ENCODE results near the gene LILRA6.
"Not testable (repeated sequence)": the region's sequence is repeated elsewhere in the genome, so short reads cannot be mapped to it uniquely, and the experiment has no call there.

LILRA6 gene

GRCh38 chr19:54239491-54240371, 2.9 kb downstream of the LILRA6 start:
- not testable (repeated sequence) for H3K27ac ChIP-seq (ENCODE audit: low read depth, low read length); H3K9ac ChIP-seq (ENCODE audit: low read length); H3K36me3 ChIP-seq (ENCODE audit: low read length); H3K4me3 ChIP-seq (ENCODE audit: insufficient read depth, low read length, poor library complexity, severe bottlenecking); H3K9me3 ChIP-seq (ENCODE audit: insufficient read depth, low read length); H4K20me1 ChIP-seq (ENCODE audit: low read depth, low read length); H3K9me2 ChIP-seq (replicated peaks; ENCODE audit: insufficient read depth, low read length); H3F3A ChIP-seq (ENCODE audit: insufficient read depth); H3K27me3 ChIP-seq (ENCODE audit: low read length); H3K79me2 ChIP-seq (ENCODE audit: insufficient read depth, low read length); H2AFZ ChIP-seq (ENCODE audit: low read depth, low read length, severe bottlenecking); H3K4me2 ChIP-seq (ENCODE audit: low read depth, low read length, poor library complexity, severe bottlenecking)

- H3K4me2 ChIP-seq (ENCODE audit: low read depth, low read length, poor library complexity, severe bottlenecking) = no peak overlapping the region
- no peak overlapping the region for H3K4me3 ChIP-seq (ENCODE audit: insufficient read depth, low read length, poor library complexity, severe bottlenecking)
- H3K27ac ChIP-seq (ENCODE audit: low read depth, low read length) = no peak overlapping the region
- no peak overlapping the region for H2AFZ ChIP-seq (ENCODE audit: low read depth, low read length, severe bottlenecking)
- H3K9me3 ChIP-seq (ENCODE audit: insufficient read depth, low read length) = no peaks in the 10 kb centered on the region
- H3K36me3 ChIP-seq (ENCODE audit: low read length) = no peaks in the 10 kb centered on the region
- no peaks in the 10 kb centered on the region for H3K79me2 ChIP-seq (ENCODE audit: insufficient read depth, low read length)
- H3K9ac ChIP-seq (ENCODE audit: low read length) = no peak overlapping the region
- H3K9me2 ChIP-seq (replicated peaks; ENCODE audit: insufficient read depth, low read length) = no peaks in the 10 kb centered on the region
- no peak for TF ChIP-seq EZH2phosphoT487 (conservative IDR thresholded peaks at IDR 0.05; ENCODE audit: low read length)
- TF ChIP-seq CTCF (IDR thresholded peaks at IDR 0.05; ENCODE audit: insufficient read depth, low read length, poor library complexity, severe bottlenecking) = no peak
- H3K27me3 ChIP-seq (ENCODE audit: low read length) = no peaks in the 10 kb centered on the region
- H4K20me1 ChIP-seq (ENCODE audit: low read depth, low read length) = no peaks in the 10 kb centered on the region
- no peaks in the 10 kb centered on the region for H3F3A ChIP-seq (ENCODE audit: insufficient read depth)
These were observed 8.6 kb downstream of the LILRA6 start for GRCh38 chr19:54233941-54234340.

GRCh38 chr19:54231077-54231931, 11.3 kb downstream of the LILRA6 start:
- no peaks in the 10 kb centered on the region for H3K27me3 ChIP-seq (ENCODE audit: low read length)
- H3K9me3 ChIP-seq (ENCODE audit: insufficient read depth, low read length) = no peaks in the 10 kb centered on the region
- H3K4me2 ChIP-seq (ENCODE audit: low read depth, low read length, poor library complexity, severe bottlenecking) = no peak overlapping the region
- H3K27ac ChIP-seq (ENCODE audit: low read depth, low read length) = no peak overlapping the region
- H3K9ac ChIP-seq (ENCODE audit: low read length) = no peak overlapping the region
- no peak overlapping the region for H3K4me3 ChIP-seq (ENCODE audit: insufficient read depth, low read length, poor library complexity, severe bottlenecking)
- H2AFZ ChIP-seq (ENCODE audit: low read depth, low read length, severe bottlenecking) = no peak overlapping the region
- no peaks in the 10 kb centered on the region for H3K79me2 ChIP-seq (ENCODE audit: insufficient read depth, low read length)
- no peaks in the 10 kb centered on the region for H3K9me2 ChIP-seq (replicated peaks; ENCODE audit: insufficient read depth, low read length)
- no peaks in the 10 kb centered on the region for H3K36me3 ChIP-seq (ENCODE audit: low read length)
- H3F3A ChIP-seq (ENCODE audit: insufficient read depth) = no peaks in the 10 kb centered on the region
- TF ChIP-seq EZH2phosphoT487 (conservative IDR thresholded peaks at IDR 0.05; ENCODE audit: low read length) (no peak), CTCF (IDR thresholded peaks at IDR 0.05; ENCODE audit: insufficient read depth, low read length, poor library complexity, severe bottlenecking) (peak; percentile 73)
- no peaks in the 10 kb centered on the region for H4K20me1 ChIP-seq (ENCODE audit: low read depth, low read length)
